ENCODE measurements around the gene CNTNAP2.

DNA sequence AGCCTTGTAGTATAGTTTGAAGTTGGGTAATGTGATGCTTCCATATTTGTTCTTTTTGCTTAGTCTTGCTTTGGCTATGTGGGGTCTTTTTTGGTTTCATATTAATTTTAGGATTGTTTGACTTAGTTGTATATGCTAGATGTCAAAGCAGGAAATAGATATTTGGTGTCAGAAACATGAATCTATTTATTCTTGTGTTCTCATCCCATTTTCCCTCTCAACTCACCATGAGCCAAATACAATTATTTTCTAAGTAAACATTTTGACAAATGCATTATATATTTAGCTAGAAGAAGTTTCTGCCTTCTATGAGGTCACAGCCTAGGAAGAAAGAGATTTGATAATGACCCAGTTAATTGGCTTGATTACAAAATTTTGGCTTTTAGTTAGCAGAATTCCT lies 1313.4 kb downstream of the CNTNAP2 start:
- TF ChIP-seq GATA3 (IDR thresholded peaks at IDR 0.05; ENCODE audit: low read depth, low read length), result no peak
- no peak for TF ChIP-seq GATA2 (IDR thresholded peaks at IDR 0.05; ENCODE audit: low read depth, low read length)
